ENCODE results near the gene DNAH2. TPM values are rescaled to one million over a fixed set of nuclear protein-coding genes. Genes with fewer than 3 reads are reported as not detected.

DNAH2 gene
- total and polyA plus RNA-seq, 9 of the 15 experiments (the other 6 are each of a cell fraction or from before 2014, with no cell fraction given) = 0.03 TPM; not detected in 8

DNA sequence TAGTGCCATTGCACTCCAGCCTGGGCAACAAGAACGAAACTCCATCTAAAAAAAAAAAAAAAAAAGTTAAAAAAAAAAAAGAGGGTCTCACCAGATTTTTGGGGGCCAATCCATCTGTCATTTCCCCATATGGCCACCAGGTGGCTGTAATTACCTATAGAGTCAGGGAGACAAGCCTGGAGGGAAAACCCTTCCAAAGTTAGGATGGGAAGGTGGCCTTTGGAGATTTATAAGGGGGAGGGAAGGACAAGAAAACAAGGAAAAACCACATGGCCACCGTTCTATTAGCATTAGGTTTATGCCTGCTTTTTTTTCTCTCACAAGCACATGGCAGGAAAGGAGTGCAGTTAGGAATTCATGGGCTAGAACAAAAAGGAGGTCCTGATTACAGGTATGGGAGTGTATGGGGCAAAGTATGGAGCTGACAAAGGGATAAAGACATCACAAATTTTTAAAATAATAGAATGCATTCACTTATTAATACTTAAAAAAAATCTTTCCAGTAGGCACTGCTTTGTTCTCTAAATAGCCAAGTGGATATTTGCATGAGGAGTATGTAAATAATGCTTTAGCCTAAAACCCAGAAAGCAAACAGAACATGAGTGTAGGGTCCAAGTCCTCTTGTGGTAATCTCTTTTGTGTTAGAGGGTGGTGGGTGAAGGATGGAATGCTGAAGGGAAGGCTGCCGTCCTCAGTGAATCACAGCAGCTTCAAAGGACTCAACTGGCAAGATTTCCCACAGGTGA lies 145.3 kb downstream of the DNAH2 start (continued):
- TF ChIP-seq ZNF407 (IDR thresholded peaks at IDR 0.05; ENCODE audit: low read depth) = no peak
- TF ChIP-seq PHTF2 (CRISPR knock-in tag; IDR thresholded peaks at IDR 0.05) = no peak
- TF ChIP-seq, protein P1, sequence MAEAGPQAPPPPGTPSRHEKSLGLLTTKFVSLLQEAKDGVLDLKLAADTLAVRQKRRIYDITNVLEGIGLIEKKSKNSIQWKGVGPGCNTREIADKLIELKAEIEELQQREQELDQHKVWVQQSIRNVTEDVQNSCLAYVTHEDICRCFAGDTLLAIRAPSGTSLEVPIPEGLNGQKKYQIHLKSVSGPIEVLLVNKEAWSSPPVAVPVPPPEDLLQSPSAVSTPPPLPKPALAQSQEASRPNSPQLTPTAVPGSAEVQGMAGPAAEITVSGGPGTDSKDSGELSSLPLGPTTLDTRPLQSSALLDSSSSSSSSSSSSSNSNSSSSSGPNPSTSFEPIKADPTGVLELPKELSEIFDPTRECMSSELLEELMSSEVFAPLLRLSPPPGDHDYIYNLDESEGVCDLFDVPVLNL (CRISPR knock-in tag; IDR thresholded peaks at IDR 0.05; ENCODE audit: low read depth) = no peak
- no peak for TF ChIP-seq TBP (optimal IDR thresholded peaks at IDR 0.05; ENCODE audit: low read depth, low read length)
- no peak for TF ChIP-seq TCFL5 (CRISPR knock-in tag; conservative IDR thresholded peaks at IDR 0.05)
- TF ChIP-seq NRF1 (conservative IDR thresholded peaks at IDR 0.05 in 1 of 2, IDR thresholded peaks at IDR 0.05 in 1 of 2) = no peak
- TF ChIP-seq ZNF384 (IDR thresholded peaks at IDR 0.05; ENCODE audit: low read depth, low read length) = peak; percentile 72; the same call in 1 of the 2 replicates
- TF ChIP-seq, protein P2, sequence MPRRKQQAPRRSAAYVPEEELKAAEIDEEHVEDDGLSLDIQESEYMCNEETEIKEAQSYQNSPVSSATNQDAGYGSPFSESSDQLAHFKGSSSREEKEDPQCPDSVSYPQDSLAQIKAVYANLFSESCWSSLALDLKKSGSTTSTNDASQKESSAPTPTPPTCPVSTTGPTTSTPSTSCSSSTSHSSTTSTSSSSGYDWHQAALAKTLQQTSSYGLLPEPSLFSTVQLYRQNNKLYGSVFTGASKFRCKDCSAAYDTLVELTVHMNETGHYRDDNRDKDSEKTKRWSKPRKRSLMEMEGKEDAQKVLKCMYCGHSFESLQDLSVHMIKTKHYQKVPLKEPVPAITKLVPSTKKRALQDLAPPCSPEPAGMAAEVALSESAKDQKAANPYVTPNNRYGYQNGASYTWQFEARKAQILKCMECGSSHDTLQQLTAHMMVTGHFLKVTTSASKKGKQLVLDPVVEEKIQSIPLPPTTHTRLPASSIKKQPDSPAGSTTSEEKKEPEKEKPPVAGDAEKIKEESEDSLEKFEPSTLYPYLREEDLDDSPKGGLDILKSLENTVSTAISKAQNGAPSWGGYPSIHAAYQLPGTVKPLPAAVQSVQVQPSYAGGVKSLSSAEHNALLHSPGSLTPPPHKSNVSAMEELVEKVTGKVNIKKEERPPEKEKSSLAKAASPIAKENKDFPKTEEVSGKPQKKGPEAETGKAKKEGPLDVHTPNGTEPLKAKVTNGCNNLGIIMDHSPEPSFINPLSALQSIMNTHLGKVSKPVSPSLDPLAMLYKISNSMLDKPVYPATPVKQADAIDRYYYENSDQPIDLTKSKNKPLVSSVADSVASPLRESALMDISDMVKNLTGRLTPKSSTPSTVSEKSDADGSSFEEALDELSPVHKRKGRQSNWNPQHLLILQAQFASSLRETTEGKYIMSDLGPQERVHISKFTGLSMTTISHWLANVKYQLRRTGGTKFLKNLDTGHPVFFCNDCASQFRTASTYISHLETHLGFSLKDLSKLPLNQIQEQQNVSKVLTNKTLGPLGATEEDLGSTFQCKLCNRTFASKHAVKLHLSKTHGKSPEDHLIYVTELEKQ (CRISPR knock-in tag; IDR thresholded peaks at IDR 0.05) = no peak
- no peak for TF ChIP-seq MIER1 (IDR thresholded peaks at IDR 0.05; ENCODE audit: low read depth)
- TF ChIP-seq ZBTB7A (IDR thresholded peaks at IDR 0.05; ENCODE audit: borderline replicate concordance, control insufficient read depth, low read depth, low read length) = peak; percentile 42; the same call in 1 of the 2 replicates
- TF ChIP-seq ZNF165 (CRISPR knock-in tag; IDR thresholded peaks at IDR 0.05; ENCODE audit: borderline replicate concordance) = no peak
- TF ChIP-seq MED1 (CRISPR knock-in tag; IDR thresholded peaks at IDR 0.05; ENCODE audit: borderline replicate concordance) = no peak
- TF ChIP-seq HMBOX1 (IDR thresholded peaks at IDR 0.05) = no peak

Data from K562 (cell line).